T follicular helper cell (primary cell): ENCODE results near the gene CADM4.
"Not testable (repeated sequence)": the region's sequence is repeated elsewhere in the genome, so short reads cannot be mapped to it uniquely, and the experiment has no call there.

Experiments
- DNase-seq: peaks from one replicate; pipeline ENCODE4 v3.0.0-alpha.2; 2020; ENCODE audit warnings: low read depth

CADM4 gene

GRCh38 chr19:43662487-43662886 lies 22.8 kb upstream of the CADM4 start:
- no peak for DNase-seq

DNA sequence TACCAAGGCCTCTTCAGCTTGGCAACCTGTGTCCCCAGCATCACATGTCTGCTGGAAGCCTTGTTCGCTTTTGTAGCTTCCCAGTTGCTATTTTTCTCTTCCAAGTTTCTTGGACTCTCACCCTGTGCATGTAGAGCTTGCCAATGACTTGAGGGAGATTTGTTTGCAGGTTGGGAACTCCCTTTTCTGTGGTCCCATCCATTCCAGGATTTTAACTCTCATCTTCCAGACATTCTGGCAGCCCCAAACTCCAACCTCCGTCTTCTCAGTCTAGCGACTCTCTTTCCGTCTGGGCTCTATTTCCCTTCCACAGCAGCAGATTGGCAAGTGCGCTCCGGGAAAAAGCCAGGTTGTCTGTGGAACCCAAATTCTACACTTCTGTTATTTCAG lies 21.3 kb upstream of the CADM4 start:
- no peak for DNase-seq

DNA sequence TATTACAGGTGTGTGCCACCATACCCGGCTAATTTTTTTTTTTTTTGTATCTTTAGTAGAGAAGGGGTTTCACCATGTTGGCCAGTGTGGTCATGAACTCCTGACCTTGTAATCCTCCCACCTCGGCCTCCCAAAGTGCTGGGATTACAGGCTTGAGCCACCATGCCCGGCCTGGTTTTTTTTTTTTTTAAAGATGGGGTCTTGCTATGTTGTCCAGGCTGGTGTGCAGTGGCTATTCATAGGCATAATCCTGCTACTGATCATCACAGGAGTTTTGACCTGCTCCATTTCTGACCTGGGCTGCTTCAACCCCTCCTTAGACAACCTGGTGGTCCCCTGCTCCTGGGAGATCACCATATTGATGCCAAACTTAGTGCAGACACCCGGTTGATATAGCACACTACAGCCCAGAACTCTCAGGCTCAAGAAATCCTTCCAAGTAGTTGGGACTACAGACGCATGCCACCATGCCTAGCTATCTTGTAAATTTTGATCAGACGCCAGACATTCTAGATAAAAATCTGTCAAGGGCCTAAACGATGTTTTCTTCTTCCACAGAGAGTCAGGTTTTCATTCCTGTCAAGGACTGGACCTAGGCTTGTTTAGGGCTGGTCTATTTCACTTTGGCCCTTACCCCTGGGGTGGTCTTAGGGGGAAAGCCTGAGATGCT lies 20.8 kb upstream of the CADM4 start:
- no peak for DNase-seq

DNA sequence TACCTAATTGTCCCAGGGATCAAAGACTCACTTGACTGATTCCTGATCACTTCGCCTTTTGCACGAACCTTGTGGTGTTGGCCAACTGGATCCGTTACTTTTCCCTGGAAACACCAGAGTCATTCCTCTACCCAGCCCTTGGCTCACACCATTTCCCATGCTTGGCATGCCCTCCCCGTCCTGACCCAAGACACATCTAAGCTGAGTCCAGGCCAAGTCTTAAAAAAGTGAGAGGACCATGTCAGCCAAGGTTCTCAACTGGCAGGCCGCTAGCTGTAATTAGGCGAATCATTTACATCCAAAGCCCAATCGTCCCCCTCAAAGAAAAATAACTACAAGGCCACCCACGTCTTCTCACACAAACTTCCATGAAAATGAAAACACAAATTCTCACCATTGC lies 18.8 kb upstream of the CADM4 start:
- DNase-seq: no peak

- no peak for DNase-seq
Observed at GRCh38 chr19:43658001-43658400, 18.4 kb upstream of the CADM4 start.

DNA sequence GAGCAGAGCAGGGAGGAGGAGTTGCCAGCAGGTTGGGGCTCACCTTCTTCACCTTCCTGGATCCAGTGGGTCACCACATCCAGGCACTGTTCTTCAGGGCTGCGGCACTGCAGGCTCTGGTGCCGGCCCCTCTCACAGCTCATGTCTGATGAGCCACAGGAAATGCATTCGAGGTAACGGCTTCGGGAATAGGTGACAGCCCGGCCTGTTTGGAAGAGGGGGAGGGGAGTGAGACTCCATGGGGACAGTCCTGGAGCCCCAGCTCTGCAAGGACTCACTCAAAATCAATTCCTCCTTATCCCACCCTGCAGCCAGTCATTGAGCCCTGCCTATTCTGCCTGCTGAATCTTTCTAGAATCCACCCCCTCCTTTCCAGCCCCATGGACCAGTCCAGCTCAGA lies 16.8 kb upstream of the CADM4 start:
- DNase-seq: no peak

GRCh38 chr19:43652546-43652874 lies 12.9 kb upstream of the CADM4 start:
- no peak for DNase-seq

DNA sequence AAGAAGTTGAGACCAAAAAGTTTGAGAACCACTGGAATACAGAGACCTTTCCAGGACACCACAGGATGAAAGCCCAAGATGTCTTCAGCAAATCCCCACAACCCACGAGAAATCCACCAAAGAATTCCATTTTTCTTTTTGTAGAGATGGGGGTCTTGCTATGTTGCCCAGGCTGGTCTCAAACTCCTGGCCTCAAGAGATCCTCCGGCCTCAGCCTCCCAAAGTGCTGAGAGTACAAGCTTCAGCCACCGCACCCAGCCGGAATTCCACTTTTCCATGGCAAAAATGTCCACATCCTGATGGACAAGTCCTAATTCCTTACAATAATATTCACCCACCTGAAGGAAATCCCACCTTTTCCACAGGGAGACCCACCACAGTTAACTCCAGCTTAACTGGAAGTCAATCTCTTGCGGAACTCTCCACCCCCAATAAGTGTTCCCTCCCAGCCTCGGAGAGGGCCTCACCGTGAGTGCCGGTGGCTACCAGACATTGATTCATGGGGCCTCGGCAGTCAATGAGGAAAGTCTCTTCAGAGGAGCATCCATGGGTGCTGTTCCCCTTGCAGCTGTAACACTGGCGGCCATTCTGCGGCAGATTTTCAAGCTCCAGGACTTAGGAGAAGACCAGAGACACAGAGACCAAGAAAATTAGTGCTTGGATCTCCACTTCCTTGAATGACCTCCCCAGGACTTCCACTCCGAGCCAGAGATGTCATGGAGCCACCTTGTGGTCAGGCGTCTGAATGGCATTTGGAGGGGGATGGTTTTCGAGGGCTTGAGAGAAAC lies 12.3 kb upstream of the CADM4 start:
- DNase-seq: no peak

GRCh38 chr19:43650276-43650675 lies 10.6 kb upstream of the CADM4 start:
- DNase-seq: not testable (repeated sequence)

DNA sequence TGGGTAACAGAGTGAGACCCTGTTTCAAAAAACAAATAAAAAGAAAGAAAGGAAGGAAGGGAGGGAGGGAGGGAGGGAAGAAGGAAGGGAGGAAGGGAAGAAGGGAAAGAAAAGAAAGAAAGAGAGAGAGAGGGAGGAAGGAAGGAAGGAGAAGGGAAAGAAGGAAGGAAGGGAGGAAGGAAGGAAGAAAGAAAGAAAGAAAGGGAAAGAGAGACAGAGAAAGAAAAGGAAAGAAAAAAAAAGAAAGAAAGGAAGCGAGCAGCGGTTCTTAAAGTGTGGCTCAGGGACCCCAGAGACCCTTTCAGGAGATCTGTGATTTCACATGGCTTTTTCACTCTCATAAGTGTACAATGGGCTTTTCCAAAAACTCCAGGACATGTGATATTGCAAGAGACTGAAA lies 9.9 kb upstream of the CADM4 start:
- DNase-seq: no peak

GRCh38 chr19:43648633-43649032 lies 9.0 kb upstream of the CADM4 start:
- no peak for DNase-seq

- no peak for DNase-seq
Observed at GRCh38 chr19:43644181-43644580, 4.5 kb upstream of the CADM4 start.

DNA sequence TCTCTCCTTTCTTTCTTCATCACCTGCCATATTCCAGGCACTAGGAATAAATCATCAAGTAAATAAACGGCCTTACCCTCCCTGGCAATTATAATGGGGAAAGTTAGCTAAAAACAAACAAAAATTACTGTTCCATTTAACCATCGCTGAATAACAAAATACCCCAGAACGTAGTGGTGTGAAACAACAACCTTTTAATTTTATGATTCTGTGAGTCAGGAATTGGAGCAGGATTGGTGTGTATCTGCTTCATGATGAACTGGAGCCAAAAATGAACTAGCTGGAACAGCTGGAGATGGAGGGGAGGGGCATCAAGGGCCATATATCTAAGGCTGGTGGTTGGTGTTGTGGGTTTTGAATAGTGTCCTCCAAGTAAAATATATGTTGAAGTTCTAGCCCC lies 3.7 kb upstream of the CADM4 start:
- no peak for DNase-seq

DNA sequence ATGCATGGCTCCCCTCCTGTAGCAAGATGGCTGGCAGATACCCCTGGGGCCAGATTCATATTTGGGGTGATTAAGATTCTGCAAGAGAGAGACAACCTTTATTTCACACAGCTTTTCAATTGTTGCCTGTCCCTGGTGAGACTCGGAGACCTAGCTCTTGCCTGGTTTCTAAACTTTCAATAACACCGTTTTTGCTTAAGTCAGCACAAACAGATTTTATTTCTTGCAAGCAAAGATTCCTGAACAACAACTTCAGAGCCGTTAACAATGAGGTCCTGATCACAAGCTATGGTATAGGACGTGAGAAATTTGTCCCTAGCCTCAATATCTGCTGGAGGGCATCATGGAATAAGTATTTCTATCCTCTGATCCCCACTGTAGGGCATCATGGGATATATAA lies 2.9 kb upstream of the CADM4 start:
- DNase-seq: no peak

- DNase-seq: no peak
Observed at GRCh38 chr19:43641333-43641732, 1.7 kb upstream of the CADM4 start.

GRCh38 chr19:43640424-43640757 lies 741 bp upstream of the CADM4 start:
- no peak for DNase-seq

GRCh38 chr19:43638995-43639518 lies 593 bp downstream of the CADM4 start:
- DNase-seq: no peak

- DNase-seq: no peak
Observed at GRCh38 chr19:43638214-43638994, 1.2 kb downstream of the CADM4 start.

- no peak for DNase-seq
Observed at GRCh38 chr19:43636121-43636683, 3.4 kb downstream of the CADM4 start.

DNA sequence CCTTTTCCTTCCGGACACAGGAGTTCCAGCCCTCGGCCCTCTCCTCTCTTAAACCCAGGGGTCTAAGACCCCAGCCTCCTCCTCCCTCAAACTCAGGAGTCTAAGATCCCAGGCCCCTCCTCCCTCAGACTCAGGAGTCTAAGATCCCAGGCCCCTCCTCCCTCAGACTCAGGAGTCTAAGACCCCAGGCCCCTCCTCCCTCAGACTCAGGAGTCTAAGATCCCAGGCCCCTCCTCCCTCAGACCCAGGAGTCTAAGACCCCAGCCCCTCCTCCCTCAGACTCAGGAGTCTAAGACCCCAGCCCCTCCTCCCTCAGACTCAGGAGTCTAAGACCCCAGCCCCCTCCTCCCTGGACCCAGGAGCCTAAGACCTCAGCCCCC lies 4.1 kb downstream of the CADM4 start:
- DNase-seq: not testable (repeated sequence)

- no peak for DNase-seq
Observed at GRCh38 chr19:43634872-43635560, 4.6 kb downstream of the CADM4 start.

- DNase-seq: no peak
Observed at GRCh38 chr19:43634506-43634871, 5.2 kb downstream of the CADM4 start.
